ENCODE data around the gene ACAD10. TPM values are rescaled to one million over a fixed set of nuclear protein-coding genes. Genes with fewer than 3 reads are reported as not detected.
"Not testable (repeated sequence)": the region's sequence is repeated elsewhere in the genome, so short reads cannot be mapped to it uniquely, and the experiment has no call there.

ACAD10 gene
- total and polyA plus RNA-seq, 10 donors, result 10.2 to 40.5 (median 26.9) TPM

- Histone ChIP-seq H3K4me1 (no peaks in the 10 kb centered on the region), H3K27me3 (replicated peaks in 1 of 7) (no peaks in the 10 kb centered on the region), H3K36me3 (peaks cover 9 to 100% (median 63%) of the 10 kb centered on the region in 6 donors), H3K4me3 (no peak overlapping the region), H3K9me3 (no peaks in the 10 kb centered on the region), H3K27ac (no peak overlapping the region)
- WGBS, 5 donors, result 68 to 87% (median 81%) methylated on average over 5 of the region's 5 CpGs
- intact Hi-C loops (cut with DNase I; ENCODE audit: low total_unique reads), result no loop called here
- TF ChIP-seq POLR2A (IDR thresholded peaks at IDR 0.05) (no peak), POLR2AphosphoS5 (IDR thresholded peaks at IDR 0.05) (no peak)
- TF ChIP-seq, protein P1, sequence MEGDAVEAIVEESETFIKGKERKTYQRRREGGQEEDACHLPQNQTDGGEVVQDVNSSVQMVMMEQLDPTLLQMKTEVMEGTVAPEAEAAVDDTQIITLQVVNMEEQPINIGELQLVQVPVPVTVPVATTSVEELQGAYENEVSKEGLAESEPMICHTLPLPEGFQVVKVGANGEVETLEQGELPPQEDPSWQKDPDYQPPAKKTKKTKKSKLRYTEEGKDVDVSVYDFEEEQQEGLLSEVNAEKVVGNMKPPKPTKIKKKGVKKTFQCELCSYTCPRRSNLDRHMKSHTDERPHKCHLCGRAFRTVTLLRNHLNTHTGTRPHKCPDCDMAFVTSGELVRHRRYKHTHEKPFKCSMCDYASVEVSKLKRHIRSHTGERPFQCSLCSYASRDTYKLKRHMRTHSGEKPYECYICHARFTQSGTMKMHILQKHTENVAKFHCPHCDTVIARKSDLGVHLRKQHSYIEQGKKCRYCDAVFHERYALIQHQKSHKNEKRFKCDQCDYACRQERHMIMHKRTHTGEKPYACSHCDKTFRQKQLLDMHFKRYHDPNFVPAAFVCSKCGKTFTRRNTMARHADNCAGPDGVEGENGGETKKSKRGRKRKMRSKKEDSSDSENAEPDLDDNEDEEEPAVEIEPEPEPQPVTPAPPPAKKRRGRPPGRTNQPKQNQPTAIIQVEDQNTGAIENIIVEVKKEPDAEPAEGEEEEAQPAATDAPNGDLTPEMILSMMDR (IDR thresholded peaks at IDR 0.05 in 8 of 11, conservative IDR thresholded peaks at IDR 0.05 in 3 of 11), result no peak
- DNase-seq, result no peak
Observed at GRCh38 chr12:111705672-111706071, 19.8 kb downstream of the ACAD10 start.

DNA sequence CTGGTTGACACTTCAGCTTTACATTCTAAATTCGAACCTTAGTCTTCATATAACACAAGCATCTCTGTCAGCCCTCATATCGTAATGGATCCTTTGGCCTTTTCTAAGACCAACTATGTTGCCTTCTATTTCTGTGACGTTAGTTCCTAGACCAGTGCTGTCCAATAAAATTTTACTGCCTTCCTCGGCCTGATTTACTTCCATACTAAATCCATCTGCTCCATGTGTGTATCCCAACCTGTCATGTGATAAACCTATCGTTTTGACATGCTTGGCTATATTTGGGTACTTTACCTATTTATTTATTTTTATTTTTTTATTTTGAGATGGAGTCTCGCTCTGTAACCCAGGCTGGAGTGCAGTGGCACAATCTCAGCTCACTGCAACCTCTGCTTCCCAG lies 20.3 kb downstream of the ACAD10 start:
- intact Hi-C loops (cut with DNase I; ENCODE audit: low total_unique reads), result no loop called here
- H3K4me1 ChIP-seq, result no peaks in the 10 kb centered on the region
- H3K27ac ChIP-seq, result no peak overlapping the region
- no peak for TF ChIP-seq POLR2A (IDR thresholded peaks at IDR 0.05)
- no peak for TF ChIP-seq POLR2AphosphoS5 (IDR thresholded peaks at IDR 0.05)
- TF ChIP-seq, protein P1 (IDR thresholded peaks at IDR 0.05 in 8 of 11, conservative IDR thresholded peaks at IDR 0.05 in 3 of 11), result no peak
- no peak for DNase-seq
- H3K36me3 ChIP-seq, result peaks cover 9 to 100% (median 65%) of the 10 kb centered on the region in 6 donors
- no peaks in the 10 kb centered on the region for H3K27me3 ChIP-seq (replicated peaks in 1 of 7)
- H3K4me3 ChIP-seq, result no peak overlapping the region
- H3K9me3 ChIP-seq, result no peaks in the 10 kb centered on the region
- 88 to 94% (median 90%) methylated on average over 6 of the region's 6 CpGs for WGBS, 5 donors

DNA sequence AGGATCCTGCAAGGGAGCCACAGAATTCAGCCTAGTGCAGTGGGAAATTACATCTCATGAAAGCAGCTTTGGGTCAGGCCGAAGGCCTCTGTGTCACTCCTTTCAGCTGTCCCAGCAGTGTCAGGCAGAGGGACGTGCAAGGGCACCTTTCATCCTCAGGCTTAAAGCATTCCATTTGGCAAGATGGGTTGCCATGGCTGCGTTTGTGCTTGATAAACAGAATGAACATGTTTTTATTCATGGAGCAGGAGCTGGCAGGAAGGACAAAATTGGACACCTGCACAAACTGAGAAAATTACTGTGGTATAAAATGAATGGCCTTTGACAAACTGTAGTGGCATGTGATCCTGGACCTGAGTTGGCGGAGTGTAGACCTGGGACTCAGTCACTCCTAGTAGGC lies 29.4 kb downstream of the ACAD10 start:
- WGBS, 5 donors, result 92 to 98% (median 96%) methylated on average over 4 of the region's 4 CpGs
- H3K36me3 ChIP-seq, result peaks cover 3 to 100% (median 79%) of the 10 kb centered on the region in 6 donors
- no peak for DNase-seq
- no peak overlapping the region for H3K4me3 ChIP-seq
- no peaks in the 10 kb centered on the region for H3K9me3 ChIP-seq
- H3K4me1 ChIP-seq, result no peaks in the 10 kb centered on the region
- H3K27ac ChIP-seq, result no peak overlapping the region
- H3K27me3 ChIP-seq (replicated peaks in 1 of 7), result no peaks in the 10 kb centered on the region
- intact Hi-C loops (cut with DNase I; ENCODE audit: low total_unique reads), result no loop called here
- no peak for TF ChIP-seq POLR2A (IDR thresholded peaks at IDR 0.05)
- no peak for TF ChIP-seq POLR2AphosphoS5 (IDR thresholded peaks at IDR 0.05)
- TF ChIP-seq, protein P1 (IDR thresholded peaks at IDR 0.05 in 8 of 11, conservative IDR thresholded peaks at IDR 0.05 in 3 of 11), result no peak

GRCh38 chr12:111719316-111719715 lies 33.5 kb downstream of the ACAD10 start:
- H3K27me3 ChIP-seq (replicated peaks in 1 of 7); DNase-seq; H3K9me3 ChIP-seq; H3K4me1 ChIP-seq; H3K27ac ChIP-seq; intact Hi-C loops (cut with DNase I; ENCODE audit: low total_unique reads); H3K4me3 ChIP-seq: not testable (repeated sequence)
- 88 to 97% (median 92%) methylated on average over 10 of the region's 10 CpGs for WGBS, 5 donors
- H3K36me3 ChIP-seq, result peaks cover 0 to 98% (median 63%) of the 10 kb centered on the region in 6 donors

DNA sequence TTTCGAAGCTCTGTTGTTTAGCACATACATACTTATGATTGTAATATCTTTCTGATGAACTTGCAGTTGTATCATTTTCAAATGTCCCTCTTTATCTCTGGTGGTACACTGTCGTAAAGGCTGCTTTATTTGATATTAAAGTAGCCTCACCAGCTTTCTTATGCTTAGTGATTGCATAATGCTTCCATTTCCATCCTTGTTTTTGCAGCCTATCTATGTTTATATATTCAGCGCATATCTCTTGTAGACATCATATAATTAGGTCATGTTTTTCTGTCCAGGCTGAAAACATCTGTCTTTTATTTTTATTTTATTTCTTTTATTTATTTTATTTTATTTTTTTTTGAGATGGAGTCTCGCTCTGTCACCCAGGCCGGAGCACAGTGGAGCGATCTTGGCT lies 34.6 kb downstream of the ACAD10 start:
- Histone ChIP-seq H3K9me3 (no peaks in the 10 kb centered on the region), H3K27me3 (replicated peaks in 1 of 7) (no peaks in the 10 kb centered on the region), H3K4me1 (no peaks in the 10 kb centered on the region), H3K36me3 (peaks cover 0 to 98% (median 59%) of the 10 kb centered on the region in 6 donors), H3K27ac (no peak overlapping the region), H3K4me3 (no peak overlapping the region)
- intact Hi-C loops (cut with DNase I; ENCODE audit: low total_unique reads), result no loop called here
- DNase-seq, result no peak
- WGBS, 5 donors, result 95 to 99% (median 98%) methylated on average over 6 of the region's 6 CpGs
- TF ChIP-seq POLR2AphosphoS5 (IDR thresholded peaks at IDR 0.05), result no peak
- TF ChIP-seq, protein P1 (IDR thresholded peaks at IDR 0.05 in 8 of 11, conservative IDR thresholded peaks at IDR 0.05 in 3 of 11), result no peak

GRCh38 chr12:111723646-111724360 lies 38.0 kb downstream of the ACAD10 start:
- peaks cover 0 to 98% (median 39%) of the 10 kb centered on the region in 6 donors for H3K36me3 ChIP-seq
- DNase-seq; intact Hi-C loops (cut with DNase I; ENCODE audit: low total_unique reads); H3K9me3 ChIP-seq; H3K4me3 ChIP-seq; H3K27me3 ChIP-seq (replicated peaks in 1 of 7); H3K4me1 ChIP-seq; H3K27ac ChIP-seq: not testable (repeated sequence)
- 93 to 97% (median 97%) methylated on average over 12 to 45 of the region's 46 CpGs for WGBS, 5 donors
